HG03521 (cell line): ENCODE measurements around the gene CERCAM.
"Not testable (repeated sequence)": the region's sequence is repeated elsewhere in the genome, so short reads cannot be mapped to it uniquely, and the experiment has no call there.

ENCODE experiments used
- ATAC-seq: cut with Tn5 transposase; IDR thresholded peaks from one replicate; pipeline ENCODE4 v1.9.1; 2021; ENCODE audit warnings: mild to moderate bottlenecking, moderate library complexity; ENCODE audit not compliant: unreplicated experiment

CERCAM gene

GRCh38 chr9:128416014-128416413, 4.6 kb upstream of the CERCAM start:
- no peak for ATAC-seq

GRCh38 chr9:128416432-128417019, 4.1 kb upstream of the CERCAM start:
- ATAC-seq = no peak

GRCh38 chr9:128419061-128419925, 1.4 kb upstream of the CERCAM start:
- no peak for ATAC-seq

- ATAC-seq = peak; percentile 78
Observed at GRCh38 chr9:128420060-128420650, 502 bp upstream of the CERCAM start.

- ATAC-seq = no peak
Observed at GRCh38 chr9:128421482-128421996, 882 bp downstream of the CERCAM start.

- ATAC-seq = not testable (repeated sequence)
Observed at GRCh38 chr9:128422022-128422782, 1.5 kb downstream of the CERCAM start.

GRCh38 chr9:128422783-128423150, 2.1 kb downstream of the CERCAM start:
- no peak for ATAC-seq

- ATAC-seq = not testable (repeated sequence)
Observed at GRCh38 chr9:128423356-128423755, 2.7 kb downstream of the CERCAM start.

- ATAC-seq = no peak
Observed at GRCh38 chr9:128424268-128424780, 3.7 kb downstream of the CERCAM start.

- no peak for ATAC-seq
Observed at GRCh38 chr9:128428644-128429512, 8.2 kb downstream of the CERCAM start.

- ATAC-seq = no peak
Observed at GRCh38 chr9:128429513-128430086, 8.9 kb downstream of the CERCAM start.

GRCh38 chr9:128431207-128431606, 10.6 kb downstream of the CERCAM start:
- ATAC-seq = no peak

GRCh38 chr9:128434340-128434739, 13.7 kb downstream of the CERCAM start:
- ATAC-seq = no peak

- no peak for ATAC-seq
Observed at GRCh38 chr9:128435611-128436010, 15.0 kb downstream of the CERCAM start.

GRCh38 chr9:128438343-128439109, 17.9 kb downstream of the CERCAM start:
- no peak for ATAC-seq

- no peak for ATAC-seq
Observed at GRCh38 chr9:128439273-128439672, 18.6 kb downstream of the CERCAM start.

- ATAC-seq = no peak
Observed at GRCh38 chr9:128442150-128442549, 21.5 kb downstream of the CERCAM start.

GRCh38 chr9:128446505-128446904, 25.8 kb downstream of the CERCAM start:
- ATAC-seq = not testable (repeated sequence)

GRCh38 chr9:128448746-128449145, 28.1 kb downstream of the CERCAM start:
- no peak for ATAC-seq
